B cell (primary cell): ENCODE data around the gene C1orf35. TPM values are rescaled to one million over a fixed set of nuclear protein-coding genes. Genes with fewer than 3 reads are reported as not detected.
A peak's percentile ranks its signal among the peaks of the same experiment; 100 is the strongest.

Source experiments
- ATAC-seq: fragments of 200-7000 bp; cut with Tn5 transposase; one replicate; pipeline ENCODE4 v1.10.0; 2021; ENCODE audit warnings: low read depth, mild to moderate bottlenecking, moderate number of reproducible peaks, moderate library complexity
- CTCF ChIA-PET: fragments of 350-600 bp; sonication (Branson Sonifier 250); formaldehyde crosslinking; loops from one replicate; lab custom pipeline; 2021; ENCODE audit warnings: antibody characterized with exemption, inconsistent platforms; lab: Charles Lee
- POLR2A ChIA-PET: fragments of 350-600 bp; sonication (Branson Sonifier 250); formaldehyde crosslinking; loops from one replicate; lab custom pipeline; 2021; ENCODE audit warnings: antibody characterized with exemption; lab: Charles Lee
- DNase-seq: peaks from one replicate; pipeline ENCODE4 v3.0.0; 2013
- H2AFZ ChIP-seq: 2 replicates; pipeline ENCODE4 v1.6.1; 2012; ENCODE audit warnings: mild to moderate bottlenecking, low read depth, low read length; ENCODE audit not compliant: insufficient read depth, poor library complexity, severe bottlenecking
- H3K27ac ChIP-seq, 2 donors: 1 replicate in 1 of 2; 2 replicates in 1 of 2; pipeline ENCODE4 v1.5.1; 2012 to 2013; ENCODE audit warnings: low read length in 2 of 2, mild to moderate bottlenecking in 2 of 2, moderate library complexity in 1 of 2
- H3K27me3 ChIP-seq, 4 experiments: fragments of 200-600 bp in 1 of 4; sonication (generic) in 1 of 4; replicated peaks in 1 of 4; 1 replicate in 2 of 4; 2 replicates in 2 of 4; pipeline versions ENCODE4 v1.6.1 to v1.7.0; 2013 to 2016; ENCODE audit warnings: low read length in 3 of 4, mild to moderate bottlenecking in 2 of 4, mixed read lengths in 1 of 4, moderate library complexity in 1 of 4; ENCODE audit not compliant: insufficient read depth in 4 of 4, control insufficient read depth in 3 of 4; ENCODE audit errors: control extremely low read depth in 1 of 4
- H3K36me3 ChIP-seq, 2 experiments: replicated peaks in 1 of 2; 1 replicate in 1 of 2; 2 replicates in 1 of 2; pipeline versions ENCODE4 v1.6.1 to v1.7.1; 2013; ENCODE audit warnings: low read length in 1 of 2; ENCODE audit not compliant: insufficient read depth in 2 of 2, control insufficient read depth in 1 of 2; ENCODE audit errors: control extremely low read depth in 1 of 2, extremely low read depth in 1 of 2
- H3K4me1 ChIP-seq, 2 donors: fragments of 200-600 bp in 1 of 2; sonication (generic) in 1 of 2; 1 replicate in 1 of 2; 2 replicates in 1 of 2; pipeline versions ENCODE4 v1.5.1 to v1.6.1; 2013 to 2017; ENCODE audit warnings: low read length in 2 of 2; ENCODE audit not compliant: control insufficient read depth in 2 of 2, insufficient read depth in 2 of 2
- H3K4me2 ChIP-seq: replicated peaks from 2 replicates; pipeline ENCODE3; 2012; ENCODE audit warnings: mild to moderate bottlenecking, low read depth, low read length; ENCODE audit not compliant: poor library complexity, severe bottlenecking
- H3K4me3 ChIP-seq, 5 experiments: fragments of 200-600 bp in 1 of 5; sonication (generic) in 1 of 5; 1 replicate in 3 of 5; 2 replicates in 2 of 5; pipeline versions ENCODE4 v1.5.1 to v1.7.0; 2011 to 2016; ENCODE audit warnings: low read length in 4 of 5, mild to moderate bottlenecking in 4 of 5, low read depth in 2 of 5, control low read depth in 1 of 5, moderate library complexity in 1 of 5; ENCODE audit not compliant: insufficient read depth in 1 of 5; ENCODE audit errors: control extremely low read depth in 1 of 5, extremely low read depth in 1 of 5
- H3K79me2 ChIP-seq: fragments of 200-600 bp; sonication (generic); one replicate; pipeline ENCODE4 v1.6.0; 2016; ENCODE audit warnings: low read length; ENCODE audit not compliant: control insufficient read depth, insufficient read depth
- H3K9ac ChIP-seq: fragments of 200-600 bp; sonication (generic); 2 replicates; pipeline ENCODE4 v1.6.1; 2017; ENCODE audit warnings: mild to moderate bottlenecking, low read length, moderate library complexity
- H3K9me3 ChIP-seq, 3 donors: one replicate each; pipeline versions ENCODE4 v1.6.1 to v1.7.1; 2013; ENCODE audit warnings: low read length in 2 of 3; ENCODE audit not compliant: control insufficient read depth in 2 of 3, insufficient read depth in 1 of 3; ENCODE audit errors: control extremely low read depth in 1 of 3
- H4K20me1 ChIP-seq: 2 replicates; pipeline ENCODE4 v1.6.0; 2012; ENCODE audit warnings: mild to moderate bottlenecking, low read length; ENCODE audit not compliant: insufficient read depth, control insufficient read depth, poor library complexity, severe bottlenecking
- H3K27ac Mint-ChIP-seq: one replicate; pipeline ENCODE4 v1.8.0; 2021; ENCODE audit warnings: mixed read lengths
- H3K27me3 Mint-ChIP-seq: one replicate; pipeline ENCODE4 v1.8.0; 2021; ENCODE audit warnings: mixed read lengths
- H3K4me1 Mint-ChIP-seq: one replicate; pipeline ENCODE4 v1.8.0; 2021; ENCODE audit warnings: mixed read lengths
- H3K4me3 Mint-ChIP-seq: one replicate; pipeline ENCODE4 v1.8.0; 2021; ENCODE audit warnings: mixed read lengths
- H3K9me3 Mint-ChIP-seq: one replicate; pipeline ENCODE4 v1.8.0; 2022; ENCODE audit warnings: mixed read lengths; ENCODE audit not compliant: insufficient read depth
- CTCF ChIP-seq: fragments of 200-600 bp; IDR thresholded peaks from one replicate; pipeline ENCODE4 v1.8.0; 2022; ENCODE audit warnings: antibody characterized with exemption, mild to moderate bottlenecking
- EZH2 ChIP-seq: IDR thresholded peaks from 2 replicates; pipeline ENCODE4 v1.6.1; 2012; ENCODE audit warnings: borderline replicate concordance, low read depth, mild to moderate bottlenecking, moderate library complexity, low read length; ENCODE audit not compliant: insufficient read depth, poor library complexity, severe bottlenecking
- WGBS: methylation state at CpG from one replicate; pipeline ENCODE4 v1.1.5; 2013; ENCODE audit warnings: missing lambda C conversion rate; ENCODE audit not compliant: insufficient coverage; 5-methylcytosine and 5-hydroxymethylcytosine counted together
- intact Hi-C: fragments of 100-400 bp; cut with micrococcal nuclease; formaldehyde crosslinking; loops from one replicate; pipeline ENCODE4 v1.10.0; 2022
- polyA plus RNA-seq: library from polyadenylated mRNA; depleted of rRNA; stranded (reverse); fragments of >200 nt; gene quantifications from 2 replicates; pipeline ENCODE4 v1.2.3, GENCODE V29; 2012
- total RNA-seq, 2 donors: library from RNA; stranded (reverse); fragments of 120-200 nt in 1 of 2; gene quantifications; 1 replicate in 1 of 2; 2 replicates in 1 of 2; pipeline versions ENCODE4 v1.2.3 to v1.2.4, GENCODE V29; 2013 to 2022

C1orf35 gene
- total and polyA plus RNA-seq, 2 donors (not counting 1 experiment from before 2014, with no cell fraction given): 24.1 to 41.0 TPM

- DNase-seq: no peak
- Histone ChIP-seq H3K27ac (no peak overlapping the region), H3K4me1 (peaks cover 34 to 48% of the 10 kb centered on the region in 2 donors), H3K9ac (no peak overlapping the region), H4K20me1 (peaks cover 12% of the 10 kb centered on the region), H3K4me3 (no peak overlapping the region), H3K79me2 (peaks cover 37% of the 10 kb centered on the region), H3K4me2 (no peak overlapping the region), H3K36me3 (peaks cover 0 to 17% of the 10 kb centered on the region in 2 experiments), H3K9me3 (no peaks in the 10 kb centered on the region), H2AFZ (no peak overlapping the region), H3K27me3 (no peaks in the 10 kb centered on the region)
- H3K27me3 Mint-ChIP-seq: no peaks in the 10 kb centered on the region
- peaks cover 42% of the 10 kb centered on the region for H3K4me1 Mint-ChIP-seq
- CTCF ChIA-PET: interaction anchor here (1.0 kb wide), 1 partner anchor 59 kb away, joined by 4 read pairs; the partner anchor contains the start of gene IBA57
- intact Hi-C loops: loop anchor here (10.0 kb wide), 2 partner anchors 169 to 1399 kb away; partner anchors contain the start of gene NUP133
- H3K9me3 Mint-ChIP-seq: no peaks in the 10 kb centered on the region
- POLR2A ChIA-PET: interaction anchor here (1.3 to 1.5 kb wide), 2 partner anchors 24 to 60 kb away, joined by 3 to 5 read pairs; partner anchors contain the start of gene ARF1
- WGBS: 94% methylated on average over 8 of the region's 8 CpGs
- TF ChIP-seq EZH2 (no peak), CTCF (no peak)
- no peak for ATAC-seq
- H3K4me3 Mint-ChIP-seq: peak overlapping the region; percentile 60
- H3K27ac Mint-ChIP-seq: no peak overlapping the region
These were observed 3.1 kb upstream of the C1orf35 start for GRCh38 chr1:228105996-228106799.
